ENCODE data around the gene FUT7.

FUT7 gene, protein sequence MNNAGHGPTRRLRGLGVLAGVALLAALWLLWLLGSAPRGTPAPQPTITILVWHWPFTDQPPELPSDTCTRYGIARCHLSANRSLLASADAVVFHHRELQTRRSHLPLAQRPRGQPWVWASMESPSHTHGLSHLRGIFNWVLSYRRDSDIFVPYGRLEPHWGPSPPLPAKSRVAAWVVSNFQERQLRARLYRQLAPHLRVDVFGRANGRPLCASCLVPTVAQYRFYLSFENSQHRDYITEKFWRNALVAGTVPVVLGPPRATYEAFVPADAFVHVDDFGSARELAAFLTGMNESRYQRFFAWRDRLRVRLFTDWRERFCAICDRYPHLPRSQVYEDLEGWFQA

DNA sequence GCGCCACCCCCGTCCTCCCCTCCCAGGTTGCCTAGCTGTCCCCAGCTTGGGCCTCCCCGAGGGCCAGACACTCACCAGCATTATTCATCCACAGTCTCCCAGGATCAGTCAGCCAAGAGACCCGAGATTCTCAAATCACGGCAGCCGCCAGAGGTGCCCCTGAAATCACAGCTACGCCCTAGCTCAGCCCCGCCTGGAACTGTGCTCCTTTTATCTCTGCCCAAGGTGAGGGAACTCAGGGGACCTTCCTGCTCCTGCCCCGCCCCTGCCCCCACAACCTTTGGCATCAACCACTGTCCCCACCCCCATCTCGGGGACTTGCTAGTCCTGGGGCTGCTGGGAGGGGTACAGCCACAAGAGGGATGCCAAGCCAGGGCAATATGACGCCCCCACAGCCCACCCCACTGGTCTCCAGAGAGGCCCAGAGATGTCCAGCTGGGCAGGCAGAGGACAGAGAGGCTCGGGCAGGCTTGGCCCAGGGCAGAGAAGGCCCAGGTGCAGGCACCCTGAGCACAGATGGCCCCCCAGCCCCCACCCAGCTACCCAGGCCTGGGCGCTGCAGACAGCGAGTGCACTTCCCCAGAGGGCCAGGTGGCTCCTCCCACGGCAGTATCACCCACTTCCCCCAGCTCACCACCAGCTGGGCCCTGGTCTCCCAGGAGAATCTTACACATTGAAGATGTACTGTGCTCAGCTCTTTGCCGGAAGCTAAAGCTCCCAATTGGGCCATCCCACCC is at the start of gene FUT7:
TSS of gene FUT7 (minus strand) at position 185 of the 737 bp plus-strand sequence. CDS start at position 88, 97 bp downstream.
- DNase-seq = no peak

DNA sequence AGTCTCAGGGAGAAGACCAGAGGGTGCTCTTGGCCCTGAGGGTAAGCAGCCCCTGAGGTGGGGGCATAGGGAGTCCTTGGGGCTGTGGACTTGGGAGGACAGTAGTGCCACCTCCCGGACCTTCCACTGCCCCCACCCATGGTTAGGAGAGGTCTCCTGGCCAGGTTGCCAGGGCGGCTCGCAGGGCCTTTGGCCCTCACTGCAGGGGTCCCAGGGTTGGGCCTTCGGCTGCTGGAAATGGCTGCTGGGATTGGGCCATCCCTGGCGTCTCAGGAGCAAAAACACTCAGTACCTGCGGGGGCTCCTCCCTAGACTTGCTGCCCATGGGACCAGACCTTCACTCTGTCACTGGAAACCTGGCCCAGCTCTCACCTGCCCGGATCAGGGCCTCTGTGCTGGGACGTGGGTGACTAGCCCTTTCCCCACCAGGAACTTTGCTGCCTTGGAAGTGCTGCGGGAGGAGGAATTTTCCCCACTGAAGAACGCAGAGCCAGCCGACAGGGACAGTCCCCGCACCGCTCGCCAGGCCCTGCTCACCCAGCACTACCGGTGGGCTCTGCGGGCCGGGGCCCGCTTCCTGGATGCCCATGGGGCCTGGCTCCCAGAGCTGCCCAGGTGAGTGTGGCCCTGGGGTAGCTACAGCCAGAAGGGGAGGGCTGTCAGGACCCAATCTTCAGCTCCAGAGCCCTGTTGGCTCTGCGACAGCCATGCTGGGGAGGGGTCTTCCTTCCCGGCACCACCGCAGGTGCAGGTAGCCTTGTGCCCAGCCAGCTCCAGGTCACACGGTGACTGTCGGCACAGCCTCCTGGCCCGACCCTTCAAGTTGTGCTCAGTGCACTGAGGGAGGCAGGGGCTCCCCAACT is 48.6 kb upstream of the FUT7 start:
- DNase-seq = no peak

DNA sequence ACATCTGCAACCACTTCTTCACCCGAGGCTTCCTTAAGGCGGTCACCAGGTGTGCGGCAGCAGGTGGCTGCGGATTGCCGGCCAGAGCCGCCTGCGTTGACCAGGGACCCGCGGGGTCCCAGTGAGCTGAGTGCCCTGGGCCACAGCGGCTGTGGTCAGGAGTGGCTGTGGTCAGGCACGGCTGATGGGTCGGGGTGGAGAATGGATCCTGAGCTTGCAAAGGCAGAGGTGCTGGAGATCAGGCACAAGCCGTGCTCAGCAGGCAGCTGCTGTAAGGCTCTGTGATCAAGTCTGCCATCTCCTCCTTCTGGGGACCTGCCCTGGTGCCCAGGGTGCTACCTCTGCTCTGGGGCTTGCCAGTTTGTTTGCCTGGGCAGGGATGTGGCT is 47.5 kb upstream of the FUT7 start:
- DNase-seq = no peak

DNA sequence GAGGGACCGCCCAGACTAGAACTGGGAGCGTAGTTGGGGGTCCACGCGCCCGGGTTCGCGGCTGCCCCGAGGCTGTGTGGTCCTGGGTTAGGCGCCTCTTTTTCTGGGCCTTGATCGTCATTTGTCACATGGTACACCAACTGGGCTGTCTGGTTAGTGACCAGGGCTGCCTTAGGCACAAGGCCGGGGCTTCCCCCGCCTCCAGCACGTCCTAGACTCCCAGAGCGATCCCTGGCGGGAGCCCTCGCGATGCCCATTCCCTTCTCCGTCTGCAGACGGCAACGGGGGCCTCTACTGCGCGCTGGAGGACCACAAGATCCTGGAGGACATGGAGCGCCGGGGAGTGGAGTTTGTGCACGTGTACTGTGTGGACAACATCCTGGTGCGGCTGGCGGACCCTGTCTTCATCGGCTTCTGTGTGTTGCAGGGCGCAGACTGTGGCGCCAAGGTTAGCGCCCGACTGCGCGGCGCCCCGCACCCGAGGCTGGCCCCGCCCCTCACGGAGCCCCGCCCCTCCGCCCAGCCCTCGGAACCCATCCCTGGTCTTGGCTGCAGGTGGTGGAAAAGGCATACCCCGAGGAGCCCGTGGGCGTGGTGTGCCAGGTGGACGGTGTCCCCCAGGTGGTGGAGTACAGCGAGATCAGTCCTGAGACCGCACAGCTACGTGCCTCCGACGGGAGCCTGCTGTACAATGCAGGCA is 47.0 kb upstream of the FUT7 start:
- no peak for DNase-seq

DNA sequence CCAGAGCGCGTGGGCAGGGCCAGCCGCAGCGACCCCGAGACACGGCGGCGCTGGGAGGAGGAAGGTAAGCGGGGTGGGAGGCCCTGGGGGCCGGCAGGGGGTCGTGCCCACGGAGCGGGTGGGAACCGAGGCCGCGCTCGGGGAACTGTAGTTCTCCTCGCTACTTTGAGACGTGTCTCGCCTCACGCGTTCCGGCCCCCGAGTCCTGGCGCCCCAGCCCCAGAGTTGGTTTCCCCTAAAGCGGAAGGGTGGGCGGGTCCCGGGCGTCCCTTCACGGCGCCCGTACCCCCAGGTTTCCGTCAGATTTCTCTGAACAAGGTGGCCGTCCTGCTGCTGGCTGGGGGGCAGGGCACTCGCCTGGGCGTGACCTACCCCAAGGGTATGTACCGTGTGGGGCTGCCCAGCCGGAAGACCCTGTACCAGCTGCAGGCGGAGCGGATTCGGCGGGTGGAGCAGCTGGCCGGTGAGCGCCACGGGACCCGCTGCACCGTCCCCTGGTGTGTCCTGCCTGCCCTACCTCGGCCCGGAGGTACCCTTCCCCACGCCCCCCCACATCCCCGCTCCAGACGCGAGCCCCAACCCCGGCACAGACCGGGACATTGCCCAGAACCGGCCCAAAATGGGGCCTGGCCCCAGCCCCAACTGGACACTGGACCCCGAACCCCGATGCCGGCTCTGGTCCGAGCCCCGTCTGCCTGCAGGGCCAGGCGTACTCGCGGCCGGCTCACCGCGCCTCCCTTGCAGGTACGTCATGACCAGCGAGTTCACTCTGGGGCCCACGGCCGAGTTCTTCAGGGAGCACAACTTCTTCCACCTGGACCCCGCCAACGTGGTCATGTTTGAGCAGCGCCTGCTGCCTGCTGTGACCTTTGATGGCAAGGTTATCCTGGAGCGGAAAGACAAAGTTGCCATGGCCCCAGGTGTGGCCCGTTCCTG is 46.1 kb upstream of the FUT7 start:
- DNase-seq = no peak

GRCh38 chr9:137077010-137077747 is 45.3 kb upstream of the FUT7 start, which contains the start of gene UAP1L1:
Gene UAP1L1, plus strand, starts transcription at chr9:137077517. Its CDS starts 16 bp downstream, at chr9:137077533.
- no peak for DNase-seq

GRCh38 chr9:137076636-137077009 is 44.7 kb upstream of the FUT7 start:
- DNase-seq = no peak

DNA sequence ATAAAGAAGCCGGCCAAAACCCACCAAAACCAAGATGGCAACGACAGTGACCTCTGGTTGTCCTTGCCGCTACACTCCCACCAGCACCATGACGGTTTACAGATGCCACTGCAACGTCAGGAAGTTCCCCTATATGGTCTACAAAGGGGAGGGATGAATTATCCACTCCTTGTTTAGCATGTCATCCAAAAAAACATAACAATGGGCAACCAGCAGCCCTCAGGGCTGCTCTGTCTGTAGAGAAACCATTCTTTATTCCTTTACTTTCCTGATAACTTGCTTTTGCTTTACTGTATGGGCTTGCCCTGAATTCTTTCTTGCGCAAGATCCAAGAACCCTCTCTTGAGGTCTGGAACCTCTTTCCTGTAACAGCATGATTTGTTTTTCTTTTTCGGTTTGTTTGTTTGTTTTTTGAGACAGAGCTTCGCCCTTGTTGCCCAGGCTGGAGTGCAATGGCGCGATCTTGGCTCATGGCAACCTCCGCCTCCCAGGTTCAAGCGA is 43.4 kb upstream of the FUT7 start:
- DNase-seq = no peak

DNA sequence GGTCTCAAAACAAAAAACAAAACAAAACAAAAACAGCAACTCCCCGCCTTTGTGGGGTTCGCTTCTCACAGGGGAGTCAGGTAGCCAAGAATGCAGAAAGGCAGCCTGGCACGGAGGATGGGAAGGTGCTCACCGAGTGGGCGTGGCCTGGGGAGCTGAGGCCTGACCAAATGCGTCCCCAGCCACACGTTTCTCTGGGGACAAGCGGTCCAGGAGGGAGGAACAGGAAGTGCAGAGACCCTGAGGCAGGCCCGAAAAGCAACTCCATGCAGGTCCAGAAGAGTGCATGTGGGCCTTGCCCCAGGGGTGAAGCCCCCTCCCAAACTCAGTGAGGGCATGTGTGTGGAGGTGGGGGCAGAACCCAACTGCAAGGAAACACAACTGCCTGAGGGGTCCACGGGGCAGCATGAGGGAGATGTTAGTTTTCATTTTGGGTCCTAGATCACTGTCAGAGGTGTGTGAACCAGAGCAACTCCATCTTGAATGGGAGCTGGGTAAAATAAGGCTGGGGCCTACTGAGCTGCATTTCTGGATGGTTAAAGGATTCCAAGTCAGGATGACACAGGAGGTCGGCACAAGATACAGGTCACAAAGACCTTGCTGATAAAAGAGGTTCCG is 42.9 kb upstream of the FUT7 start:
- DNase-seq = no peak

DNA sequence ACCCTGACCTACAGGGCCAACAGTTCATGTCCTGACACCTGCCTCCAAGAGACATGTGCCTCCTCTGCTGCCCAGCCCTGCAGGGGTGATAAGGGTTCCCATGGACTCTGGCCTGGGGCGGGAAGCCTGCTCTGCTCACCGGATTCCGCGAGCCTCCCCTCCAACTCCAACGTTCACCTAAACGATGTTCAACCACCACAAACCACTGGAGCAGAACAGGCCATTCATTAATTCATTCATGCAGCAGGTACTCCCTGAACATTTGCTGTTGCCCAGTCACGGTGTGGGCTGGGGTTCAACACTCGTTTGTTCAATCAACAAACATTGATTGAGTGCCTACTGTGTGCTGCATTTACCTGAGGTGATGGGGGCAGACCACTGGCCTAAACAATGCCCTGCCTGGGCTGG is 42.1 kb upstream of the FUT7 start:
- DNase-seq = no peak

GRCh38 chr9:137071282-137071681 is 39.4 kb upstream of the FUT7 start:
- no peak for DNase-seq

- DNase-seq = no peak
Observed at GRCh38 chr9:137070906-137071275, 39.0 kb upstream of the FUT7 start.

GRCh38 chr9:137070201-137070905 is 38.5 kb upstream of the FUT7 start, which contains the start of gene SAPCD2:
Gene SAPCD2, minus strand, starts transcription at chr9:137070557. Its CDS starts 97 bp downstream, at chr9:137070460.
- DNase-seq = peak; percentile 48

GRCh38 chr9:137069508-137070091 is 37.7 kb upstream of the FUT7 start:
- DNase-seq = no peak

DNA sequence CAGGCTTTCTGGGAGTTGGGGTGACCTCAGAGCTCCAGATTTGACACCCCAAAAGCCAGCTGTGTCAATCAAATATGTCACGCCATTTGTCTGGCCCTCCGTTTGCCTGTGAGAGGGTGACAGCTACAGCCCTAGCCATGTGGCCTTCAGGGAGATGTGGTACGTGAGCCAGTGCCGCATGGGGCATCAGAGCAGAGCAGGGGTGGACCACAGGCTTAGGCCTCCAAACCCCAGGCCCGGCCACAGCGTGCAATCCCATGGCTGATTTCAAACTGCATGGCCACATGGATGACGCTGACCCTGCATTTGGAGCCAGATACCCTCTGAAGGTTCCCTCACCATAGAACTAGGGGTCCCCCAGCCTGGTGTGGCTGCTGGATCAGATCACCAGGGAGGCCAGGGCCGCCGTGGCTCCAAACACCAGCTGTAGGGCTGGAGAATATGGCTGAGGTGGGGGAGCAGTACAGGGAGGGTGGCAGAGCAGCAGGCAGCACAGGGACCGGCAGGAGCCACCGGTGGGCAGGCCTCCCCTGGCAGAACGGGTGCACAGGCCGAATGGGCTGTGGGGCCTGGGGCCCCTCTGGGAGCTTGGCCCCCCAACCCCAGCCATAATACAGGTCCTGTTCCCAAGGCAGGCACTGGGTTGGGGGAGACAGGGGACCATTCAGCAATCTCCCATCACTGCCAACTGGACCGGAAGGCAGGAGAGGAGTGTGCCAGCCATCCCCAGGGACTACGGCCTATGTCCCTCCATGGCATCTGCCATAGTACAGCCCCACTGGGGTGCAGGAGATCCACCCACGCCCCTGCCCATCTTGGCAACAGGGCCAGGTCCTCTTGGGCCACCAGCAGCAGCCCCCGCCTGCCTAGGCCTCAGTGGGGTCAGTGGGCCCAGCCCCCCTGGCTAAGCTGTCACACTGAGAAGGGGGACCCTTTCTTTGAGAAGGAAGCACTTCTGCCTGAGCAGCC is 36.9 kb upstream of the FUT7 start:
- DNase-seq = no peak

GRCh38 chr9:137067860-137068538 is 36.1 kb upstream of the FUT7 start:
- DNase-seq = peak; percentile 42

Measured in SIG-M5 (cell line).